NCI-H2107 treated with DMSO at 0.1 percent for 48 hours (cell line): ENCODE measurements around the gene LYZL6.
A peak's percentile ranks its signal among the peaks of the same experiment; 100 is the strongest.

Experiments used
- DNase-seq: peaks from one replicate; lab custom pipeline; 2025; ENCODE audit not compliant: unreplicated experiment; lab: John Stamatoyannopoulos, UW

LYZL6 gene

GRCh38 chr17:35943537-35943936 lies at the start of gene LYZL6:
TSS of gene LYZL6 (minus strand) at chr17:35943713. CDS start at chr17:35939356, 4,357 bp downstream.
- DNase-seq, result no peak

- no peak for DNase-seq
Measured at GRCh38 chr17:35991075-35991474, 47.6 kb upstream of the LYZL6 start.

DNA sequence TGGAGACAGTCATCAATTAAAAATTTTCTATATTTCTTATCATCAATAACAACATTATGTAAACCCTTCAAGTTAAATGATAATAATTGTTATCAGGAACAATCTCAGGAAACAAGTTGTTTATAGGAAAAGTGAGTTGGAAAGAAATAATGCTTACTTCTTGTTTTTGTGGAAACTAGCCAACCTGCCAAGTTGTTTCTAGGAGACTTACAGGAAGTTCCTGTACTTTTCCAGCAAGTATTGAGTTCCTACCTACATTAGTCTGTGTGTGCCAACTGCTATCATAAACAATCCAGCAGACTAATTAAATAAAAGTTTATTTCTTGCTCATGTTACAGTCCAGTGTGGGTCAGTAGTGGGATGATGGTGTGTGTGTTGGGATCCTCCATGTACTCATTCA lies 44.7 kb upstream of the LYZL6 start:
- no peak for DNase-seq

- no peak for DNase-seq
Measured at GRCh38 chr17:35986643-35987042, 43.1 kb upstream of the LYZL6 start, which contains the start of gene CCL14. TSS of gene CCL14 (minus strand) at chr17:35986729. CDS start at chr17:35986649, 80 bp downstream.

DNA sequence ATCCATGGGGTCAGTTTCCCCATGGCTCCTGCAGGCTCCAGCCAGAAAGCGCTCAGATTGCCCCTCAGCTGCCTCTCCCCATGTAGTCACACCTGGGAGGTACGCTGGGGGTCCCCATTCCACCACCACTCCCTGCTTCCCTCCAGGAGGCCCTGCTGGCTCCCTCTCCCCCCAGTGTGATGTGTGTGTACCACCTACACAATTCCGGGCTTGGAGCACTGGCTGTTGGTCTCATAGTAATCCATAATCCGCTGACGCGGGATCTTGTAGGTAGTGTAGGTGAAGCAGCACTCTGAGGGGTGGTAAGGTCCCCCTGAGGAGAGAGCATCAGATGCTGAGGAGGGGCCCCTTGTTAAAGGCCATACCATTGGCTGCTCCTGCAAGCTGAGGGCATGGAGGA lies 40.6 kb upstream of the LYZL6 start:
- no peak for DNase-seq

GRCh38 chr17:35982409-35983191 lies 39.1 kb upstream of the LYZL6 start:
- DNase-seq, result no peak

DNA sequence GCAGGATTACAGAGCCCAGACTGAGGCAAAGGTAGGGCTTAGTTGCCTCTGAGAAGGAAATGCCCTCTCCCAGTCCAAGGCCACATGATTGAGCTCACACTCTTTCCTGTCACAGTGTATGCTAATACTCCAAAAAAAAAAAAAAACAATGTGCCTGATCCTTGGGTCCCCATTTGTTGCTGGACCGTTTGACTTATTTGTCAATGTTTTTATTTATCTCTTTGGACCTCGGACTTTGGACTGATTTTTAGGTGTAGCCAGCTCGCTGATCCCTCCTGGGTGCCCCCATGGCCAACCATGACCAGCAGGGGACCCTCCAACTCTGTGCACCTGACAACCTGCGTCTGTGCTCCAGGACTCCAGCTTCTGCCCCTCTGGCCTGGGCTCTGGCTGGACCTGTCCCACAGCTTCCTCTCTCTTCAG lies 38.4 kb upstream of the LYZL6 start:
- DNase-seq, result no peak

- DNase-seq, result no peak
Measured at GRCh38 chr17:35981246-35981645, 37.7 kb upstream of the LYZL6 start, which contains the start of gene CCL16. TSS of gene CCL16 (minus strand) at chr17:35981497. CDS start at chr17:35981420, 77 bp downstream.

DNA sequence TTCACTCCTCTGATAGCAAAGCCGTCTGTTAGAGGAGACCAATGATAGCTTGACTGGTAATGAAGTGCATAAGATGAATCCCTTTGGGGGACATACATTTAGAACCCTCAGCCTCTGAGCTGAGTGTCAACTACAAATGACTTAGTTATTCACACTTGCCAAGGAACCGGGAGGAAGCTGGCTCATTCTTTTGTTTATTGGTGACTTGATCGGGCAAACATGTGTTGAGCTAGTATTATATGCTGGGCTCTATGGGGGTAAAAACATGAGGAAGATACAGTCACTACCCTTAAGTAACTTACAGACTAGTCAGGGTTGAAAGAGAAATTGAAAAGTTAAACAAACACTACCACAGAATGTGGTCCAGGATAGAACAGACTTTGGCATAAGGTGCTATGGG lies 34.8 kb upstream of the LYZL6 start:
- DNase-seq, result no peak

DNA sequence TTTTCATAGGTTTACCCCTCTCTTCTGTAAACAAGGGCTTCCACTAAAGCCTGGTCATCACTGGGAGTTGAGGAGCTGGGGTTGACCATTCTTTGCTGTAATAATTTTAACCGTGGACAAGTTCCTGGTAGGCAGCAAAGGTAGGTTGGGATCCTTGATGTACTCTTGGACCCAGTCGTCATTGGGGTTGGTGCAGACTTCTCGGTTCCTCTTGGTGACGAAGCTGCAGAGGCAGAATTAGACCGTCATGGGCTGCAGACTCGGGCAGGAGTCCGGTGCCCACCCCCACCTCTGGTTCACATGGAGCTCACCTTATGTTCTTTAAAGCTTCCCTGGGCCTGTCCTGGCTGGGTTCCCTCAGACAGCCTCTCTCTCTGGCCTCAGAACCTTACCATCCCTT lies 34.0 kb upstream of the LYZL6 start:
- no peak for DNase-seq

DNA sequence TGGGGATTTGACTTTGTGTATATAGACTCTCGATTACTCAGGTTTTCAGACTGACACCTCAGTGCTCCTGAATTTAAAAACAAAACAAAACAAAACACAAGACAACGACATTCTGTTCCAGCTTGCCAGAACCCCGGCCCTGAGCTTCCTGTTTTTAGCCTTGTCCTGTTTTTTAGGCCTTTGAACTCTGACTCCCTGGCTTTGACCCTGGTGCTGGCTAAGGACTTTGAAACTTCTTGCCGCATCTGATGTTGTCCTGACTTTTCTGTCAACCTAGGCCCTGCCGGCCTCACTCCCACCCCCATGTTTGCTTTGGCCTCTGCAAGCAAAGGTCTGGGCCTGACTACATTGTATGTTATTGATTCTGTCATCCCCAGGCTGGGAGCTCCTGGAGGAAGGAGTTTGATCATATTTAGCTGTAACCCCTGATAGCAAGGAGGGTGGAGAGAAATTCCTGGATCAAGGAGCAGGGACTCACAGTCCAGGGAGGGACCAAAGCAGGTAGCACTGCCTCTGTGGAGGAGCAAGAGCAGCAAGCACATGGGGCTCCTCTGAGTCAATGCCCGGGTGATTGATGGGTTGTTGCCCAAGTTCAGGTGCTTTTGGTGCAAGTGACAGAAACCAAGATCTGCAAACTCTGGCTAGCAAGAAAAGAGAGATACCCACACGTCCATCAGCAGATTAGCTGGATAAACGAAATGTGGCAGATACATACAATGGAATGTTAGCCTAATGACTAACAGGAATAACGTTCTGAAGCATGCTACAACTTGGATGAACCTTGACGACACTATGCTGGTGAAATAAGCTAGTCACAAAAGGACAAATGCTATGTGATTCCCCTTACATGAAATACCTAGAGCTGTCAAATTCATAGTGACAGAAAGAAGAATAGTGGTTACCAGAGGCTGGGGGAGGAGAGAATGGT lies 30.1 kb upstream of the LYZL6 start:
- no peak for DNase-seq

- no peak for DNase-seq
Measured at GRCh38 chr17:35972945-35973332, 29.4 kb upstream of the LYZL6 start.

DNA sequence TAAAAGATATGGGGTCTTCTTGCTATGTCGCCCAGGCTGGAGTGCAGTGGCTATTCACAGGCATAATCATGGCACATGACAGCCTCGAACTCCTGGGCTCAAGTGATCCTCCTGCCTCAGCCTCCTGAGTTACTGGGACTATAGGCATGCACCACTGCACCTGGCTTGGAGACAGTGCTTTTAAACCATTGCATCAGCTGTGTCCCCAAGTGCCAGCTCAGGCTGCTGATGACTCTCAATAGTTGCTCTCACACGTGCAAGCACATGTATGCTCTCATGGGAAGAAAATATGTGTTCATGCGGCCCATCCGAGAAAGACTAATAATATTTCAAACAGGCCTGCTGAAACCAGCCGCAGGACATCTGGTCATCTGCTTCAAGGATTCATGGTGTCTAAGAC lies 29.0 kb upstream of the LYZL6 start:
- no peak for DNase-seq

GRCh38 chr17:35972066-35972465 lies 28.6 kb upstream of the LYZL6 start:
- no peak for DNase-seq

DNA sequence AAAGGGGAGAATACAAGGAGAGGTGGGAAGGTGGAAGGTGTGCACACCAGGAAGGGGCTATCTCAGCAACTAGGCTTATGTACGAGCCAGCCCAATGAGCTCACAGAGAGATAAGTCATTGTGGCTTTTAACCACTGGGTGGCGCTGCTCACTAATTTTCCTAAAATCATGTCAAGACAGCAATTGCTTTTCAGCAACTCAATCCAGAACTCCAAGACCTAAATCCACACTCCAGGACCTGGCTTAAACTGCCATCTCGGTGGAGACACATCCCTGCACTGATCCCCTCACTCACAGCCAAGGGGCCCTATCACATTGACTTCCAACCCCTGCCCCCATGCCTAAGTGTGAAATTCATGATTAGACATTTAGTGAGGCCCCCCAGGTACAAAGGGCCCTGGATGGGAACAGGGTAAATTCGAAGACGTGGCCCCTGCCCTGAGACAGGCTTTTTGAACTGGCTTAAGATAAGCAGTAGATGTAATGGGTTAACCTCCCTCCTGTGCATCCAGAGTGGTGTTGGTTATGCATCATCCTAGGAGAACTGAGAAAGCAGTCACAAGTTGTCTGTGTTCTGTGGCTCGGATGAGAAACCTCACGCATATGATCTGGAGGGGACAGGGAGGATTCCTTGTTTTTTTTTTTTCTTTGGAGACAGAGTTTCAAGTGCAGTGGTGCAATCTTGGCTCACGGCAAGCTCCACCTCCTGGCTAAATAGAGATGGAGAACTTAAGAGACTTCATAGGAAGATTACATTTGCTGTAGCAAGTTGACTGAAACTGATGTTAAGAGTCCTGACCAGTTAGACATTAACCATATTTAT lies 26.3 kb upstream of the LYZL6 start:
- peak; percentile 83 for DNase-seq

DNA sequence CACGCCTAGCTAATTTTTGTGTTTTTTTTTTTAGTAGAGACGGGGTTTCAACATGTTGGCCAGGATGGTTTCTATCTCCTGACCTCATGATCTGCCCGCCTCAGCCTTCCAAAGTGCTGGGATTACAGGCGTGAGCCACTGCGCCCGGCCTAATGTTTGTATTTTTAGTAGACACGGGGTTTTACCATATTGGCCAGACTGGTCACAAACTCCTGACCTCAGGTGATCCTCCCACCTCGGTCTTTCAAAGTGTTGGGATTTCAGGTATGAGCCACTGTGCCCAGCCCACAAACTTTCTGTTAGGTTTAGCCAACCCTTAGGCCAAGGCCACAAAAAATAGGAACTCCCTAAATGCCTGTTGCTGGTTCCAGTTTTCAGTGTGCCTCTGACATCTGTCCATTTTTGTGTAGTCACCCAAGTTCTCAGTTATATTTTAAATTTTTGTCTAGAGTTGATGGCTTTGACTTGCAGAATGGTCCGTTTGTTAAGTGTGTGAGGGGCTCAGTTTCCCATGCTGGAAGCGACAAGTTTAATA lies 25.1 kb upstream of the LYZL6 start:
- DNase-seq, result no peak

DNA sequence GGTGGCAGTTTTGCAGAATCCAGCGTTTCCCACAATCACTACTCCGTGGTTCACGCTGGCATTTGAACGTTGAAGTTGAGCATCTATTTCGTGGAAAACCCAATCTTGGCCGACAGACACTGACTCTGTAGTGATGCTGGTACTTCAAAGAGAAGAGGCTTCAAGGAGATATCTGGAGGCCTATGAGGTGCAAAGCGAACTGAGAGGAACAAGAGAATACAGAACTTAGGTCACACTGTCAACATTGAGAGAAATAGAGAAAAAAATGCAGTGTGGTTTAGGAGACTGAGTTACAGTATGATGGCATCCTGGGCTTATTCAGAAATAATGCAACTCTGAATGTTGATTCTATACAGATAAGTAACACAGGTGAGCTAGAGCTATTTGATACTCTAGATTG lies 21.8 kb upstream of the LYZL6 start:
- DNase-seq, result no peak

- no peak for DNase-seq
Measured at GRCh38 chr17:35963663-35964062, 20.1 kb upstream of the LYZL6 start.

DNA sequence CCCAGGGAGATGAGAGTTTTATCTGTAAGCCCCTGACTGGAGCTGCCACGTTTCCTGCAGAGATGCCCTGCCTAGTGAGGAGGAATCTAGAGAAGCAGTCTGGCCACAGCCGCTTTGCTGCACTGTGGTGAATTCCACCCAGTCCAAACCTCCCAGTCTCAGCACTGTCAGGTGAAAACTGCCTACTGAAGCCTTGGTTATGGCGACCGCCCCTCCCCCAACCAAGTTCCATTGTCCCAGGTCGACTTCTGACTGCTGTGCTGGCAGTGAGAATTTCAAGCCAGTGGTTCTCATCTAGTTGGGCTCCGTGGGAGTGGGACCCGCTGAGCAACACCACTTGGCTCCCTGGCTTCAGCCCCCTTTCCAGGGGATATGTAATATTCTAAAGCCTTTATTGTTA lies 10.2 kb upstream of the LYZL6 start:
- DNase-seq, result no peak

DNA sequence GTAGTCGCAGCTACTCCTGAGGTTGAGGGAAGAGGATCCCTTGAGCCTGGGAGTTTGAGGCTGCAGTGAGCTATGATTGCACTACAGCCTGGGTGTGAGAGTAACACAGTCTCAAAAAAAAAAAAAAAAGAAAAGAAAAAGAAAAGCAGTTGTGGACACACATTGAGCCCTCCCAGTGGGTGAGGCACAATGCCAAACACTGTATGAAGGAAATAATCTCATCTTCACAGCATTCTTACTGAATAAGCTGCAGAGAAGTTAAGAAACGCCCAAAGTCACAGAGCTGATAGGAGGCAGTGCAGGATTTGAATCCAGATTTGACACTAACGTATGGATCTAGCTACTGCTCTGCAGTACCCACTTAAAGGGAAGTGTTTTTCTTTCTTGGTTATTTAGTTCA lies 5.9 kb upstream of the LYZL6 start:
- DNase-seq, result no peak

DNA sequence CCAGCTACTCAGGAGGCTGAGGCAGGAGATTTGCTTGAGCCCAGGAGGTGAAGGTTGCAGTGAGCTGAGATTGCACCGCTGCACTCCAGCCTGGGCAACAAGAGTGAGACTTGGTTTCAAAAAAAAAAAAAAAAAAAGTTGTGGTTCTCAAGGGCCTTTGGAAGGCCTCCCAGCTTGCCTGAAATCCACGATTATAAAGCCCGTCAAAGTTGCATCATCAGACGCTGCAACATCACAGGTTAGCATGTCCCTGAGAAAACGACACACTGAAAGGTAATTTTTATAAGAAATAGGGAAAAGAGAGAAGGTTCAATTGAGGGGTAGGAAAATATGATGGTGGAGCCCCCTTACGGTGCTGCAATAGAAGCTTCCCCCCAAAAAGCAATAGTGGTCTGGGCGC lies 4.6 kb upstream of the LYZL6 start:
- DNase-seq, result no peak
